SU-DHL-6 (cell line): Measurements from ENCODE around the gene PDCD4.

ENCODE experiments used
- EZH2phosphoT487 ChIP-seq: fragments of 200-600 bp; sonication (generic), shearing (Covaris generic); conservative IDR thresholded peaks from 2 replicates; pipeline ENCODE4 v1.6.1; 2018; ENCODE audit warnings: mild to moderate bottlenecking, antibody characterized with exemption, low read length, moderate library complexity, mixed read lengths
- TF ChIP-seq, protein P1 (sequence below): fragments of 200-600 bp; sonication (generic); IDR thresholded peaks from one replicate; pipeline ENCODE4 v1.5.1; 2017; ENCODE audit warnings: antibody characterized with exemption, mild to moderate bottlenecking, low read length, moderate library complexity; ENCODE audit not compliant: insufficient read depth, poor library complexity, severe bottlenecking

DNA sequence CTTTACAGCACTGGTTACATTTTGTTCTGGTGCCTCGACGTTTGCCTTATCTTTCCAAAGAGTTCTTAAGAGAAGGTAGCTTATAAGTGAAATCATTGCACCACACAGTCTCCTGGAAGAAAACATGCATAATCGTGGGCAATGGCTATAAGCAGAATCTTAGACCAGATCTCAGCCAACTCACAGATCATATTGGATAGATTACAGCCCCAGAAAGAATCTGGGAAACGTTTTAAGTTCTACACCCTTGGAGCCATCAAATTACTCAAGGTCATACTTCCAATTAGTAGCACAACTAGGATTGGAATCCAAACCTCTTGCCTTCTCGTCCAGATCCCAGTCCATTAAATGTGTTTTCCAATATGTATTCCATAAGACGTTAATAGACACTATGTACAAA, 8.8 kb upstream of the PDCD4 start:
- TF ChIP-seq, protein P1, sequence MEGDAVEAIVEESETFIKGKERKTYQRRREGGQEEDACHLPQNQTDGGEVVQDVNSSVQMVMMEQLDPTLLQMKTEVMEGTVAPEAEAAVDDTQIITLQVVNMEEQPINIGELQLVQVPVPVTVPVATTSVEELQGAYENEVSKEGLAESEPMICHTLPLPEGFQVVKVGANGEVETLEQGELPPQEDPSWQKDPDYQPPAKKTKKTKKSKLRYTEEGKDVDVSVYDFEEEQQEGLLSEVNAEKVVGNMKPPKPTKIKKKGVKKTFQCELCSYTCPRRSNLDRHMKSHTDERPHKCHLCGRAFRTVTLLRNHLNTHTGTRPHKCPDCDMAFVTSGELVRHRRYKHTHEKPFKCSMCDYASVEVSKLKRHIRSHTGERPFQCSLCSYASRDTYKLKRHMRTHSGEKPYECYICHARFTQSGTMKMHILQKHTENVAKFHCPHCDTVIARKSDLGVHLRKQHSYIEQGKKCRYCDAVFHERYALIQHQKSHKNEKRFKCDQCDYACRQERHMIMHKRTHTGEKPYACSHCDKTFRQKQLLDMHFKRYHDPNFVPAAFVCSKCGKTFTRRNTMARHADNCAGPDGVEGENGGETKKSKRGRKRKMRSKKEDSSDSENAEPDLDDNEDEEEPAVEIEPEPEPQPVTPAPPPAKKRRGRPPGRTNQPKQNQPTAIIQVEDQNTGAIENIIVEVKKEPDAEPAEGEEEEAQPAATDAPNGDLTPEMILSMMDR: no peak
- no peak for TF ChIP-seq EZH2phosphoT487
